GM18907 (cell line): ENCODE data around the gene PRR23C.
"Not testable (repeated sequence)": the region's sequence is repeated elsewhere in the genome, so short reads cannot be mapped to it uniquely, and the experiment has no call there.

Source experiments
- ATAC-seq: cut with Tn5 transposase; IDR thresholded peaks from one replicate; pipeline ENCODE4 v1.9.1; 2021; ENCODE audit warnings: mild to moderate bottlenecking, moderate library complexity; ENCODE audit not compliant: unreplicated experiment

Gene PRR23C

DNA sequence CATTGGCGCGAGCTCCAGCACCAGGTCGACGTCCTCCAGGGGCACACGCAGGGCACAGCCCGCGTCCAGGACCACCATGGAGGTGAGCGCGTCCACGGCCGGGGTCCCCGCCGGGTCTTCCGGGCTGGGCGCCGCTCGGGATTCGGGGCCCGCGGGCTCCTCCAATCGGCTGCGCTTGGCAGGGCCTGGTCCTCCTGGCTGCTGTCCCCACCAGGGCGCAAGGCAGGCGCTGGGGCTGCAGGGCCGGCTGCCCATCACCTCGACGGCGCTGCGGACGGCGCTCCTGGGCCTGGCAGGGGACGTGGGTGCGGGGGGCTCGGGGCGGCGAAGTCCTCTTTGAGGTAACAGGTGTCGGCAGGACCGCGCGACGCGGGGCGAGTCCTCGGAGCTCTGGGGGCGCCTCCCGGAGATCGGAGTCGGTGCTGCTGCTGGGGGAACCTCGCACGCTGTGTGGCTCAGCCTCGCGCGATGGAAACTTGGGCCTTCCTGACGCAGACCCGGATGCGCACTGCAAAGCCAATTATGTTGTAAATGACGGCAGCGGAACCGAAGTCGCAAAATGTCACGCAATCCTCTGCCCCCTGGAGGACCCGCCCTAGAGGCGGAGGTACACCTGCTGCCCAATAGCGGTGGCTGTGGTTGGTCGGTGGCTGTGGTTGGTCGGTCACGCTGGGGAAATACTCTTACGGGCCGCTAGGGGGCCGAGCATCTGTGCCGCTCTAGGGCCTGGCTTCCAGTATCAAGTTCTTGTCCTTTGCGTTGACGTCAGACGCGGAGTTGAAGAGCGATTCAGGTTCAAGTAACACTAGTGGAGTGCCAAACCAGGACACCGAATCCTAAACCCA is at the start of gene PRR23C:
Gene PRR23C (minus strand): TSS at position 527 of the 845 bp plus-strand sequence. CDS start 272 bp downstream, at position 255.
- no peak for ATAC-seq

DNA sequence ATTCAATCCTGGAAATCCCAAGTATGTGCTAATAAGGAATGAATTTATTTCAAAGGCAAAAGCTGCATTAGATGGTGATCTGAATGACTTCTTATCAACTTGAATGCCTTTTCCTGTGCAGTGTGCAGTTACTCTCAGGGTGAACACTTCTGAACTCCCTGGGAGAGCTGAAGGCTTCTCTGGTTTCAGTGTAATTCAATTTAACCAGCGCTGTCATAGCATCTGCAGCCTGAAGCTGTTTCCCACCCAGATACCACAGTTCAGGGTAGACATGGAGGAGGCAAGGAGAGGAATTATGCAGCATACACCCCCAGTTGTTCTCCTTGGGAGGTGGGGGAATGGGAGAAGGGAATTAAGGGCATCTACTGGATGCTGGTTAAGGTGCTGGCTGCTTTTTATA is 49.1 kb upstream of the PRR23C start:
- no peak for ATAC-seq

DNA sequence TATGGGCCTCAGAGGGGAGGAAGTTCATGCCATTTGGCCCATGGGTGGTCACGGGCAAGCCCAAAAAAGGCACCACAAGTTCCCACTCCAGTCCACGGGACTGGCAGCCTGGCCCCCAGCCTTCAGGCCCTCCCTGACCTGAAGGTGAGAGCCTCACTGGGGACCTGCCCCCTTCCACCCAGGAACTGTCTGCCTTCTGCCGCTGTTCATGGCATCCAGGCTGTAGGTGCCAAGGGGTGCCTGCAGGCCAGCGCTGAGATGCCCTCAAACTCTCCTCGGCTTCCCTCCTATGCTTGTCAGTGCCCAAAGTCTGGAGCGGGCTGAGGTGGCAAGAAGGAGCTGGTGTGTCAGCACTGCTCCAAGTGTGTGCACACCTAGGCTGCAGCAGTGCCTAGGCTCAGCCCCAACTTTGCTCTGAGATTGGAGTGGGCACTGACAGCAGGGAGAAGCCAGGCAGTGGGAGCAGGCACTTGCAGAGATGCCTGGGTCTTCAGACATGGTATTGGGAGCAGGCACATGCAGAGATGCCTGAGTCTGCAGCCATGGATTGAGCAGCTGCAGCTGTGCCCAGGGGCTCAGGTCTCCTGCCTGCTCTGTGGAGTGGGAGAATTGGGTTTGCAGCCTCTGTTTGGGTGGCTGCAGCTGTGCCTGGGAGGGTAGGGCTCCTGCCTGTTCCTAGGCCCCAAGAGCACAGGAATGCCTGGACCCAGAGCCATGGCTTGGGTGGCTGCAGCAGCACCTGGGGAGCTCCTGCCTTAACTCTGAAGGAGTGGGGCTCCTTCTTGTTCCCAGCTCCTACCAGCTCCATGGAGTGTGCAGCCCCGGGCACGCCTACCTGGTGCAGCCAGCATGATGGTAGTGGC is 44.0 kb upstream of the PRR23C start:
- ATAC-seq: no peak

DNA sequence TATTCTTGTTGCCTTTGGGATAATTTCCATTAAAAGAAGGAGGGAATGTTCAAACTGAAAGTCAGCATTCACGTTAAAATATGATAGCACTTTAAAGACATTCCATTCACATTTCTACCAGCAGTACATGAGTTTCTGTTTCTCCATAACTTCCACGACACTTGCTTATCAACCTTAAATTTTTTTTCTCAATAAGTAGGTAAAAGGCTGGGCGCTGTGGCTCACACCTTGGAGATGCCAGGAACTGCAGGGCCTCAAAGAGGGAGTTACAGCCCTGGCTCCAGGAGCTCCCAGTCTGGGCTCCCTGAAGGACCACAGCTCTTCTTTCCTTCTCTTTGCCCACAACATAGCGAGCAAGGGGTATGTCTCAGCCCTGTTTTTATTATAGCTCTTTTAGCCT is 42.9 kb upstream of the PRR23C start:
- ATAC-seq: no peak

DNA sequence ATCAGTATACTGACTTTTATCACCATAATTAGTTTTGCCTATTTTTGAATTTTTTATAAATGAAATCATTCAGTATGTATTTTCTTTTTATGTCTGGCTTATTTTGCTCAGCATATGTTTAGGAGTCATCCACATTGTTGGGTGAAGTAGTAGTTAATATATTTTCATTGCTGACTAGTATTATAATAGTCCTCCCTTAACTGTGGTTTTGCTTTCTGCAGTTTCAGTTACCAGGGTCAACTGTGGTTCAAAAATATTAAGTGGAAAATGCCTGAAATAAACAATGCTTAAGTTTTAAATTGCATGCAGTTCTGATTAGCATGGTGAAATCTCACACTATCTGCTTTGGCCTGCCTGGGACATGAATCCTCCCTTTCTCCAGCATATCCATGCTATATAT is 39.5 kb upstream of the PRR23C start:
- ATAC-seq: no peak

DNA sequence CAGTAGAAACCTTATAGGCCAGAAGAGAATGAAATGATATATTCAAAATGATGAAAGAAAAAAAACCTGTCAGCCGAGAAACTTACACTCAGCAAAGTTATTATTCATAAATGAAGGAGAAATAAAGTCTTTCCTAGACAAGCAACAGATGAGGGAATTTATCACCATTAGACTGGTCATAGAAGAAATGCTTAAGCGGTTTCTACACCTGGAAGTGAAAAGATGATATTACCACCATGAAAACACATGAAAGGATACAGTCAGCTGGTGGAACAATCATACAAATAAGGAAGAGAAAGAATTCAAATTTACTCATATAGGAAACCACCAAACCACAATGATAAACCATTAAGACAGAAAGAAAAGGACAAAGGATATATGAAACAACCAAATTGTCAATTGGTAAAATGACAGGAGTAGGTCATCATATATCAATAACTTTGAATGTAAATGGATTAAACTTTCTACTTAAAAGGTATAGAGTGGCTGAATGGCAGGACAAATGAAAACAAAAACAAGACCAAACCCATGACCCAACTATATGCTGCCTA is 29.9 kb upstream of the PRR23C start:
- no peak for ATAC-seq

DNA sequence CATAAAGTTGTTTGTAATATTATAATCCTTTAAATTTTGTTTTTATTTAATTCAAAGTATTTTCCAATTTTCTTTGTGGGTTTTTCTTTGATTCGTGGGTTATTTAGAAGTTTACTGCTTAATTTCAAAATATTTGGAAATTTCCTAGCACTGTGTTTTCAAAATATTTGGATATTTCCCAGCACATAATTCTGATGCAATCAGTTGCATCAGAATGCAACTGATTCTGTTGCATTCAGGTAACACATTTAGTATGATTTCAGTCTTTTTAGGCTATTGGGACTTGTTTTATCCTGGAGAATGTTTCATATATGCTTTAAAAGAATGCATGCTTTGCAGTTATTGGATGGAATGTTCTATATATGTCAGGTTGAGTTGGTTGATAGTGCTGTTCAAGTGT is 18.2 kb upstream of the PRR23C start:
- no peak for ATAC-seq

DNA sequence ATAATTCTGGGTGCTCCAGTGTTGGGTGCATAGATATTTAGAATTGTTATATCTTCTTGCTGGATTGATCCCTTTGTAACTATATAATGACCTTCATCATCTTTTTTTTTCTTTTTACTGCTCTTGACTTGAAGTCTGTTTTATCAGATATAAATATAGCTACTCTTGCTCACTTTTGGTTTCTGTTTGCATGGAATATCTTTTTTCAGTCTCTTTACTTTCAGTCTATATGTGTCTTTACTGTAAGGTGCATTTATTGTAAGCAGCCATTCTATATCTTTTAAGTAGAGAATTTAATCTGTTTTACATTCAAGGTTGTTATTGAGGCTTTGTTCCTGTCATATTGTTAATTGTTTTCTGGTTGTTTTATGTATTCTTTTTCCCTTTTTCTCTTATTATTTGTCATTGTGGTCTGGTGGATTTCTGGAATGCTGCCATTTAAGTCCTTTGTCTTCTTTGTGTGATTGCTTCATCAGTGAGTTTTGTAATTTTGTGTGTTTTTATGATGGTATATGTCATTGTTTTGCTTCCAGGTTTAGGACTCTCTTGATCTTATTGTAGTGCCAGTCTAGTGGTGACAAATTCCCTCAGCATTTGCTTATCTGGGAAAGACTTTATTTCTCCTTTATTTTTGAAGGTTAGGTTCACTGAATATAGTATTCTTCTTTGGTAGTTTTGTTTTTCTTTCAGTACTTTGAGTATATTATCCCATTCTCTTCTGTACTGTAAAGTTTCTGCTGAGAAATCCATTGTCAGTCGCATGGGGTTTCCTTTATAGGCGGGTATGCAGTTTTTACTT is 8.3 kb upstream of the PRR23C start:
- ATAC-seq: no peak

DNA sequence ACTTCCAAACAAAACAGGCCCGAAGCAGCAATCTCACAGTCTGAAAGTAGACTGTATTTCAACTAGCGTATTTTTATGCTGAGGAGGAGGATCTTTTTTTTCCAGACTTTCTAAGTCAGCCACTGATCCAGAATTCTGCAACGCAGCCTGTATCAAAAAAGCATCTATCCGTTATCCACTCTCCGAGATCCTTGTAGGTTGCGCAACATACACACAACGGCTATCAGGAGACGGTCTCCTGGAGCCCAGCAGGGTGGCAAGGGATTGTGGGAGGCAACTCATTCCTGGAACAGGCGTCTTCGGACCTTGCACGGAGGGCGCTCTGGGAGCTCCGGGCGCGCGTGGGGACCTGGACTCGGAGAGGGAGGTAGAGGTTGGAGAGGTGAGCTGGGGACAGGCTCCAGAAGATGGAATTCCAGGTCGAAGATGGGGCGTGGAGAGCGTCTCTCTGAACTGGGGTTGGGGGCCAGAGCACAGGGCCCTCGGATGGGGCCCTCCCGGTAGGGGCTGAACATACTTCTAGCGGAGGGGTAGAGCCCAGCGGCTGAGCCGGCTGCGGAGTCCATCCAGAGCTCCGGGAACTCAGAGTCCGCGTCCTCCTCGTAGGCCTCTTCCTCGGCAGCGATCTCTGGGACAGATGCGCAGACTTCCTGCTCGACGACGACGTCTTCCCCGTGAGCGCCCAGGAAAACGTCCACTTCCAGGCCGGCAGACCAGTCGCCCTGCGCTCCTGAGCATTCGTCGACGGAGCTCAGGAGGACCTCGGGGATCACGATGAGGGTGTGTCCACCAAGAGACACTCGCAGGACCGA is 932 bp downstream of the PRR23C start:
- ATAC-seq: no peak

DNA sequence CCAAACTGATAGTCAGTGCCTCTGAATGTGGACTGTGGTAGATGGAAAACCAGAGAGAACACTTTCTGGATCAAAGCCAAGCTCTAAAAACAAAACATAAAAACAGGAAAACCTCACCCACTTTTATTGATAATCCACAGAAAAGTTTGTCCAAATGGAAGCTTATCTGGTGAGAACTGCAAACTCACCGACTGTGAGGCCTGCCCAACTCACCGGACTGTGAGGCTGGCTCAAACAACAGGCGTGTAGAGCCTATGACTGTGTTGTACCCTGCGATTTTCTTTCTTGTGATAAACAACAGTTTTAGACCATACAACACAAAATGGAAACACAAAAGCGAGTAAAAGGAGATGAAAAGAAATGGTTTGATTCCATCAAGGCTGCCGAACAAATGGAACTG is 7.2 kb downstream of the PRR23C start:
- no peak for ATAC-seq

DNA sequence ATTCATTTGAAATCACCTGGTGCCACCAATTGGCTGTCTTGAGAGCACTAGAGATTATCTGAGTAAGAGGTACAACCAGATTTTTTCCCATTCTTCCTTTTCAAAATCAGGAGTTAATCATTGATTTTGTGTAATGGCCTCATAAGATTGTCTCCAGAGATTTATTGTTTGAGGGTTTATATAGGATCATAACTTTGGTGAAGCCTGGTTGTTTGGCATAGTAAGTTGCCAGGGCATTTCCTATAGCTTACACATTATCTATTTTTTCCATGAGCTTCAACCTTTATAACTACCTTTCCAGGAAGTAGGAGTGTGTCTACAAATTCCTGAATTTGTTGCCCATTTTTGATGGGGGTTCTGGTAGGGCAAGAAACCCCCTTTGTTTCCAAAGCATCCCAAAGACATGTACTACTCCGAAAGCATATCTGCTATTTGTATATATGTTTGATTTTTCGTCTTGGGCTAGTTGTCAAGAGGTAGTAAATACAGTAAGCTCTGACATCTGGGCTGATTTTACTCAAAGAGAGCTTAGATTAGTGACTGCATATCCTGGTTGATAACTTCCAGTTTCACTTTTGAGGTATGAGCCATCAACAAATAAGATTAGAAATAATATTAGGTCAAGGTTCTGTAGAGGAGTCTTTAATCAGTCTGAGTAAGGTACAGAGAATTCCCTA is 12.2 kb downstream of the PRR23C start:
- ATAC-seq: no peak

DNA sequence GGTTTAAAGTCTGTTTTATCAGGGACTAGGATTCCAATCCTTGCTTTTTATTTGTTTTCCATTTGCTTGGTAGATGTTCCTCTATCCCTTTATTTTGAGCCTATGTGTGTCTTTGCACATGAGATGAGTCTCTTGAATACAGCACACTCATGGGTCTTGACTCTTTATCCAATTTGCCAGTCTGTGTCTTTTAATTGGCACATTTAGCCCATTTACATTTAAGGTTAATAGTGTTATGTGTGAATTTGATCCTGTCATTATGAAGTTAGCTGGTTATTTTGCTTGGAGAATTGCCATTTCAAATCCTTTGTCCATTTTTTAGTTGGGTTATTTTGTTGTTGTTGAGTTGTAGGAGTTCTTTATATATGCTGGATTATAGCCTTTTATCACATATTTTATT is 14.1 kb downstream of the PRR23C start:
- ATAC-seq: not testable (repeated sequence)

DNA sequence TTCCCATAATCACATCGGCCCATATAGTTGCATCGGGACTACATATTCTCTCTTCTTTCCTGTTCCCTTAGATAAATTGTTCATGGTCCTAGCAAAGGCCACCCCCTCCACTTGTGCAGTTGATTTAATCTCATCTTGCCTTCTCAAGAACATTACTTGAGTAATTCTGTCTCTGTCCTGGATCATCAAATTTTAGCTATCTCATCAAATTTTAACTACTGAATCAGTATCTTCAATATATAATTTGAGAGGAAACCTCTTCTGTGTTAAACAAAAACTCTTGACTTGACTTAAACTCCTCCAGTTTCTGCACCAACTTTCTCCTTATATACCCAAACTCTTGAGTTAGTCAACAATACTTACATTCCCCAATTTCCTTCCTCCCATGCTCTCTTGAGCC is 19.7 kb downstream of the PRR23C start:
- ATAC-seq: no peak

DNA sequence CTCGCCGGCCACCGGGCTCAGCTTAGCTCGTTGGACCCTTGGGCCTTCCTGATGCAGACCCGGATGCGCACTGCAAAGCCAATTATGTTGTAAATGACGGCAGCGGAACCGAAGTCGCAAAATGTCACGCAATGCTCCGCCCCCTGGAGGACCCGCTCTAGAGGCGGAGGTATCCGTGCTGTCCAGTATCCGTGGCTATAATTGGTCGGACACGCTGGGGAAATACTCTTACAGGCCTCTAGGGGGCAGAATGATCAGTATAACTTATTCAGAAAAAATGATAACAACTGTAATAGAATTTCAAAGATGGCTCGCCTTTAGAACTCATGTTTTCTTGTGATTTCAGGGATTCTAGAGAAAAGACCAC is 23.8 kb downstream of the PRR23C start, which contains the start of gene PRR23B:
Gene PRR23B (minus strand): TSS at position 59 of the 367 bp plus-strand sequence. CDS start 265 bp downstream, outside the sequence.
- ATAC-seq: no peak

DNA sequence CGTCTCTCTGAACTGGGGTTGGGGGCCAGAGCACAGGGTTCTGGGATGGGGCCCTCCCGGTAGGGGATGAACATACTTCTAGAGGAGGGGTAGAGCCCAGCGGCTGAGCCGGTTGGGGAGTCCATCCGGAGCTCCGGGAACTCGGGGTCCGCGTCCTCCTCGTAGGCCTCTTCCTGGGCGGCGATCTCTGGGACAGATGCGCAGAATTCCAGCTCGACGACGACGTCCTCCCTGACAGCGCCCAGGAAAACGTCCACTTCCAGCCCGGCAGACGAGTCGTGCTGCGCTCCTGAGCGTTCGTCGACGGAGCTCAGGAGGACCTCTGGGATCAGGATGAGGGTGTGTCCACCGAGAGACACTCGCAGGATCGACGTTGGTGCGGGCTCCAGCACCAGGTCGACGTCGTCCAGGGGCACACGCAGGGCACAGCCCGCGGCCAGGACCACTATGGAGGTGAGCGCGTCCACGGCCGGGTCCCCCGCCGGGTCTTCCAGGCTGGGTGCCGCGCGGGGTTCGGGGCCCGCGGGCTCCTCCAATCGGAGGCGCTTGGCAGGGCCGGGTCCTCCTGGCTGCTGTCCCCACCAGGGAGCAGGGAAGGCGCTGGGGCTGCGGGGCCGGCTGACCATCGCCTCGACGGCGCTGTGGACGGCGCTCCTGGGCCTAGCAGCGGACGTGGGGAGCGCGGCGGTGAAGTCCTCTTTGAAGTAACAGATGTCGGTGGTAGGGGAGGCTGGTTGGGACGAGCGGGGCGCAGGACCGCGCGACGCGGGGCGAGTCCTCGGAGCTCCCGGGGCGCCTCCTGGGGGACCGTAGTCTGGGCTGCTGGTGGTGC is 24.4 kb downstream of the PRR23C start:
- no peak for ATAC-seq

DNA sequence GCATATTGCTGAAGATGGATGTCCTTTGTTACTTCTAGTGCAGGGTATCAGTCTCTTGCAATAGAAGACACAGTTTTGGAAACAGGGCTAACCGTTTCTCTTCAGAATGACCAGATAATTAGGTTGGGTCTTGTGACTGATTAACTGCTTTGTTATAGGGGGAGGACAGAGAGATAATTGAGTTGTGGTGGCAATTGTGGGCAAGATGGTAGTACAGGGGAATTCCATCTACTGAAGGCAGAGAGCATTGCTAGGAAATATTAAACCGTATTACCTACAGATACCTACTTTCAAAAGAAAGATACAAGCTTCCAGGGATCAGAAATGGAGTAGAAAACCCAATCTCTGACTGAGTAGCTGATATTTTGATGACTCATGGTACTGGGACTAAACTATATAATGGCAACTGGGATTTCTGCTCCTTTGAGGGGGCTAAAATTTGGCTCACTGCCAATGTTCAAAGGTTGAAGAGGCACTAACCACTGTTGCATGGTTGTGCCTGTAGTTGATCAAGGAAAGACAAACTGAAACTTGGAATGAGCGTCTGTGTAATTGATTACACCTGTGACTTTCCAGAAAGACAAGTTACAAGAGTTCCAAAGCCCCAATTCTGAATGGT is 28.2 kb downstream of the PRR23C start:
- ATAC-seq: peak; percentile 71

DNA sequence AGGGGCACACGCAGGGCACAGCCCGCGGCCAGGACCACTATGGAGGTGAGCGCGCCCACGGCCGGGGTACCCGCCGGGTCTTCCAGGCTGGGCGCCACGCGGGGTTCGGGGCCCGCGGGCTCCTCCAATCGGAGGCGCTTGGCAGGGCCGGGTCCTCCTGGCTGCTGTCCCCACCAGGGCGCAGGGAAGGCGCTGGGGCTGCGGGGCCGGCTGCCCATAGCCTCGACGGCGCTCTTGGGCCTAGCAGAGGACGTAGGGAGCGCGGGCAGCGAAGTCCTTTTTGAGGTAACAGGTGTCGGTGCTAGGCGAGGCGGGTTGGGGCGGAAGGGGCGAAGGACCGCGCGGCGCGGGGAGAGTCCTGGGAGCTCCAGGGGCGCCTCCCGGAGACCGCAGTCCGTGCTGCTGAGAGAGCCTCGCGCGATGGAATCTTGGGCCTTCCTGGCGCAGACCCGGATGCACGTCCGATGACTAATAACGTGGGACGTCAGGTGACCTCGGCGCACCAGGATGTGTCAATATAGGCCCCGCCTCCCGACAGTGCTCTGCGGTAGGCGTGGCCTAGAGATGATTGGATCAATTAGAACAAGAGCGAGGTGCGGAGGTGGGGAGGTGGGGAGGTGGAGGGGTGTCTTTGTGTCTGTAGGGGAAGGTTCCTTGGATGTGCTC is 38.5 kb downstream of the PRR23C start, which contains the start of gene PRR23A:
Gene PRR23A (minus strand): TSS at position 218 of the 666 bp plus-strand sequence. CDS start 0 bp downstream, at position 218.
- no peak for ATAC-seq
